Mammary epithelial cell (primary cell): ENCODE measurements around the gene TBC1D22A.

ENCODE experiments used
- CTCF ChIP-seq, 2 donors: IDR thresholded peaks in 1 of 2; conservative IDR thresholded peaks in 1 of 2; 2 replicates each; pipeline ENCODE4 v1.5.1; 2011 to 2012; ENCODE audit warnings: inconsistent platforms in 2 of 2, low read length in 2 of 2, mild to moderate bottlenecking in 2 of 2, control low read depth in 1 of 2, low read depth in 1 of 2; ENCODE audit not compliant: insufficient read depth in 1 of 2; ENCODE audit errors: extremely low read depth in 1 of 2
- EZH2 ChIP-seq: IDR thresholded peaks from 2 replicates; pipeline ENCODE4 v1.6.1; 2012; ENCODE audit warnings: low read length, inconsistent platforms, borderline replicate concordance

- TF ChIP-seq CTCF (conservative IDR thresholded peaks at IDR 0.05 in 1 of 2, IDR thresholded peaks at IDR 0.05 in 1 of 2; ENCODE audit: extremely low read depth in 1 of 2, insufficient read depth in 1 of 2, low read depth in 1 of 2, low read length in 2 of 2) (no peak), EZH2 (no peak)
Observed at GRCh38 chr22:47133061-47133969, 370.9 kb downstream of the TBC1D22A start.
